ENCODE data around the gene GABRD. TPM values are rescaled to one million over a fixed set of nuclear protein-coding genes. Genes with fewer than 3 reads are reported as not detected.

GABRD gene
- total RNA-seq, 1 donor from 2014 or later, result not detected

DNA sequence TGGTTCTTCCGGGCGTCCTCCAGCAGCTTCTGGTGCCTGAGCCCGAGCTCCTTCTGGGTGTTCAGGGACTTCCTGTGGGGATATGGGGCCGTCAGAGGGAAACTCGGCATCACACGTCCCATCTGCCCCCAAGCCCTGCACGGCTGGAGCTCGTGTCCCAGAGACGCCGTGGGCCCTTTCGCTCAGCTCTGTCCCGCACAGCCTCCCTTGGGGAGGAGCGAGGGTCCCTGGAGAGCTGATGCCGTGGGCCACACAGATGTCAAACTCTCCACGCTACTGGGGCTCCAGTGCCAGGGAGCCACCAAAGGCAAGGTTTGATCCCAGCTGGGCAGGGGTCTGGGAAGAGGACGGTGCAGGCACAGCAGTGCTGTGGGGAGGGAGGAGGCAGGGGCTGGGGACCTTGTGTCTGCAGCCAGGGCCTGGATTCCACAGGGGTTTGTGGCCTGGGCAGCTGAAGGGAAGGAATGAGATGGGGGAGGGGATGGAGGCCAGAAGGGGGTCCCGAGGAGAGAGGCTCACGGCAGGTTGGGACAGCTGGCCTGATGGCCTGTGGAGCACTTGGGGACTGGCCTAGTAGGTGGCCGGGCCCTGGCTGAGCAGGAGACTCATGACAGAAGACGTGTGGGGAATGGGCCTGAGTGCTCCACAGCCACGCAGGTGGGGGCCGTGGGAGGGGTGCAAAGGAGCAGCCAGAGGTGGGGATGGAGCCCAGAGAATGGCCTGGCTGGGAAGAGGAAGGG, 46.0 kb upstream of the GABRD start:
- H3K4me1 ChIP-seq, result no peaks in the 10 kb centered on the region
- H3K27me3 ChIP-seq, result no peaks in the 10 kb centered on the region
- no peak overlapping the region for H3K27ac ChIP-seq
- H3K36me3 ChIP-seq, result no peaks in the 10 kb centered on the region
- no peak for DNase-seq (ENCODE audit: low spot score in 2 of 2)
- H3K4me3 ChIP-seq, result no peak overlapping the region
- no peak for TF ChIP-seq CTCF (IDR thresholded peaks at IDR 0.05)
- intact Hi-C loops (cut with DNase I), result no loop called here
- no peaks in the 10 kb centered on the region for H3K9me3 ChIP-seq

DNA sequence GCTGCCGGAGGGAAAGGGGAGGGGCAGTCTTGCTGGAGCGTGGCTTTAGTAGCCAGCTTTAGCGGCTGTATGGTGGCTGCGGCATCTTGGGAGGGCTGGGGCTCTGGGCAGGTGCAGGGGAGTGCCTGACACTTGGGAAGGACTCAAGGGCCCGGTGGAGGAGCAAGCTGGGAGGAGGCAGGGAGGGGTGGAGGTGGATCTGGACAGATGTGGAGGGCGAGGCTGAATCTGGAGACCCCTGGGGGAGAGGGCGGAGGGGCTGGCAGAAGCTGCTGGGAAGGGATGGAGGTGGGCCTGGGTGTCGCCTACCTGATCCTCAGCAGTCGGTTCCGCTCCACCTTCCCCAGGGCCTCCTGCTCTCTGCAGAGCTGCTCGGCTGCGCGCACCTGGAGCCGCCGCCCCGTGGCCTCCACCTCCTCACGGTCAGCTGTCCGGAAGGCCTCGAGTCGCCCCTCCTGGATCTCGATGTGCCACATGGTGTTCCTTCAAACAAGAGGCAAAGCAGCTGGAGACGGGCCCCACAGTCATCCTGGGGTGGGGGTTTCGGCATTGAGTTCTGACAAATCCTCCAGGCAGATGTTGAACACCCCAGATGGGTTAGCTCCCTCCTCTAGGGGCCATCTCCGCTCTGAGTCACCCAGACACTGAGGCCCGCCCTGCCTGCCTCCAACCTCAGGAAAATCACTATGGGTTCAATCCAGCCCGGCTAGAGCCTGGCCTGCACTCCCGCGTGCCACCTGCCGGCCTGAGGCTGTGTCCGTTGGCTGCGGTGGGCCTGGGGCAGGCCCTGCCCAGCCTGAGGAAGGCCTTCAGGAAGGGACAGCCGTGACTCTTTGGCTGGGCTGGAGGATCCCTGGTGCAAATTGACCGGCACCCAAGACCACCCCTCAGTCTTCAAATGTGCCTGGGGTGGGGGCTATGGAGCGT, 45.2 kb upstream of the GABRD start:
- Histone ChIP-seq H3K27me3 (no peaks in the 10 kb centered on the region), H3K4me3 (no peak overlapping the region), H3K9me3 (no peaks in the 10 kb centered on the region), H3K4me1 (no peaks in the 10 kb centered on the region), H3K27ac (no peak overlapping the region), H3K36me3 (no peaks in the 10 kb centered on the region)
- TF ChIP-seq CTCF (IDR thresholded peaks at IDR 0.05), result no peak
- DNase-seq (ENCODE audit: low spot score in 2 of 2), result no peak
- intact Hi-C loops (cut with DNase I), result no loop called here

- no peak for TF ChIP-seq CTCF (IDR thresholded peaks at IDR 0.05)
- Histone ChIP-seq H3K27me3 (no peaks in the 10 kb centered on the region), H3K36me3 (no peaks in the 10 kb centered on the region), H3K27ac (no peak overlapping the region), H3K4me3 (no peak overlapping the region), H3K4me1 (no peaks in the 10 kb centered on the region), H3K9me3 (no peaks in the 10 kb centered on the region)
- intact Hi-C loops (cut with DNase I), result no loop called here
- no peak for DNase-seq (ENCODE audit: low spot score in 2 of 2)
Observed at GRCh38 chr1:1974834-1975233, 44.3 kb upstream of the GABRD start.

- intact Hi-C loops (cut with DNase I), result no loop called here
Observed at GRCh38 chr1:1975535-1975934, 43.6 kb upstream of the GABRD start.

GRCh38 chr1:1976031-1976430, 43.1 kb upstream of the GABRD start:
- no peak overlapping the region for H3K4me3 ChIP-seq
- no peaks in the 10 kb centered on the region for H3K27me3 ChIP-seq
- H3K9me3 ChIP-seq, result no peaks in the 10 kb centered on the region
- TF ChIP-seq CTCF (IDR thresholded peaks at IDR 0.05), result no peak
- no peak for DNase-seq (ENCODE audit: low spot score in 2 of 2)
- no peaks in the 10 kb centered on the region for H3K4me1 ChIP-seq
- no peak overlapping the region for H3K27ac ChIP-seq
- intact Hi-C loops (cut with DNase I), result no loop called here
- no peaks in the 10 kb centered on the region for H3K36me3 ChIP-seq

More at GRCh38 chr1:1975535-1975934, 43.6 kb upstream of the GABRD start:
- DNase-seq (ENCODE audit: low spot score in 2 of 2), result no peak
- no peaks in the 10 kb centered on the region for H3K27me3 ChIP-seq
- H3K4me3 ChIP-seq, result no peak overlapping the region
- no peaks in the 10 kb centered on the region for H3K36me3 ChIP-seq
- no peaks in the 10 kb centered on the region for H3K4me1 ChIP-seq
- TF ChIP-seq CTCF (IDR thresholded peaks at IDR 0.05), result no peak
- H3K27ac ChIP-seq, result no peak overlapping the region
- no peaks in the 10 kb centered on the region for H3K9me3 ChIP-seq

Data from ascending aorta (tissue), 2 donors.